ENCODE measurements around the gene DENND4A.
A peak's percentile ranks its signal among the peaks of the same experiment; 100 is the strongest.
"Not testable (repeated sequence)": the region's sequence is repeated elsewhere in the genome, so short reads cannot be mapped to it uniquely, and the experiment has no call there.

DENND4A gene

DNA sequence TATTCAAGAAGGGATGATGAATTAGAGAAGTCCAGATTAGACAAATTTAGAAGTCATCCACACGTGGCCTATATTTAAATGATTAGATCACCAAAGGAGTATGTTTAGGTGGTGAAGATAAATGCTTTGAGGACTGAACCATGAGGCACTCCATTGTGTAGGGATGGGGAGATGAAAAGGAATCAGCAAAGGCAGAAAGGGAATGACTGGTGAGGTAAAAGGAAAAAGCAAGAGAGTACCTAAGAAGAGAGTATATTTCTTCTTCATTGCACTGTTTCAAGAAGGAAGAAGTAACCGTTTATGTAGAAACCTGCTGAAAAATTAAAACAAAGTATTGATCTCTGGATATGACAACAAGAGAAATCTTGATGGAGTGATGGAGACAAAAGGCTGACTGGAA is 40.7 kb downstream of the DENND4A start:
- no peak for DNase-seq

DNA sequence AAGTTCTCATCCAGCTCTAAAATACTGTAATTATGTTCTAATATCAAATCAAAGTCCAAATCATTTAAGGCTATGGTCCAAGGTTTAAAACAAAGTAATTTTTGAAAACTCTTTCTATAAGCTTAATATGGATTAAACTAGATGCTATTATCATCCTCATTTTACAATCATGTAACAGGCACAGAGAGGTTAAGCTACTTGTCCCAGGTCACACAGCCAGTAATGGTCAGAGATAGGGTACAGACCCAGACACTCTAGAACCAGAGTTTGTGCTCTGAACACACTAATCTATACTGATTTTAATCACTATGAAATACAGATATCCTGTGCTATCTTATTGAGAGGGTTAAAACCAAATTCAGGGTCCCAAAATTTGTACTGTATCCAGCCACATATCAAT is 44.8 kb downstream of the DENND4A start:
- DNase-seq = no peak

DNA sequence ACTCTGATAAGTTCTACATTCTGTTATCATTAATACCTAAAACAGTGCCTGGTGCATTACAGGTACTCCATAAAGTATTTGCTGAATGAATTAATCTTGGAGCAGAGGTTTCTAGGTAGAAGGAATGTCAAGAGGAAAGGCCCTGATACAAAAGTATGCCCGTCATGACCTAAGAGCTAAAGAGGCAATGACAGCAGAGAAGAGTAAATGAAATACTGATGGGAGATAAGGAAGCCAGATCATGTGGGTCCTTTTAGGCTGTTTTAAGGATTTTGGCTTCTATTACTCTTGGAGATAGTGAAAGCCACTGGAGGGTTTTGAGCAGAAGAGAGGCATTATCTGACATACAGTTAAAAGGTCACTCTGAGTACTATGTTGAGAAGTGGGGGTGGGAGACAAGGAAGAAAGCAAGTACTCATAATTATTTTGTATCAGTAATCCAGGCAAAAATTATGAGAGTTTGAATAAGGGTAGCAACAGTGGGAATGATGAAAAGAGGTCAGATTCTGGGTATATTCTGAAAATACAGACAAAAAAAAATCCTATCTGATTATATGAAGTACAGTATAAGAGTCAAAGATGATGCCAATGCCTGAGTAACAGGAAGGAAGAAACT is 48.3 kb downstream of the DENND4A start:
- no peak for DNase-seq

DNA sequence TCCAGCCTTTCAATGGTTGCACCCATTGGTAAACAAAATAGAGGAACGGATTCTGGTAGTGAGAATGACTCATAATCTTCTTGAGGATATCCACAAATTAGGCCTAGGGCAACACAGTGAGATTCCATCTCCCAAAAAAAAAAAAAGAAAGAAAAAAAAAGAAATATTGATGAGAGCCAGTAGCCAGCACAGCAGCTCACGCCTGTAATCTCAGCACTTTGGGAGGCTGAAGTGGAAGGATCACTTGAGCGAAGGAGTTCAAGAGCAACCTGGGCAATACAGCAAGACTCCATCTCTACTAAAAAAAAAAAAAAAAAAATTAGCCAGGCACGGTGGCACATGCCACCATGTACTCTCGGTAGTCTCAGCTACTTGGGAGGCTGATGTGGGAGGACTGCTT is 51.9 kb downstream of the DENND4A start:
- DNase-seq = no peak

DNA sequence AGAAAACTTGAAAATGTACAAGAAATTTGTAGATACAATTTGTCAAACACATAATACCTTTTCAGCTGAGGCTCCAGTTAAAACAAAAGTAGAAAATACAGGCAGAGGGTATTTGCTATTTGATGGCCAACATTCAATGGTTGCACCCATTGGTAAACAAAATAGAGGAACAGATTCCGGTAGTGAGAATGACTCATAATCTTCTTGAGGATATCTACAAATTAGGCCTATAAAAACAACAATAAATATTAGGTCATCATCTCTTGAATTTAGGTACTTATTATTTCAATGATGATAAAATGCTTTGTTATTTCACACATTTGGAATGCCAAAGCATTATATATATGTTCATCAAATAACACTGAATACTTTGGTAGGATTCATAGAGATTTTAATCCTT is 53.4 kb downstream of the DENND4A start:
- no peak for DNase-seq

DNA sequence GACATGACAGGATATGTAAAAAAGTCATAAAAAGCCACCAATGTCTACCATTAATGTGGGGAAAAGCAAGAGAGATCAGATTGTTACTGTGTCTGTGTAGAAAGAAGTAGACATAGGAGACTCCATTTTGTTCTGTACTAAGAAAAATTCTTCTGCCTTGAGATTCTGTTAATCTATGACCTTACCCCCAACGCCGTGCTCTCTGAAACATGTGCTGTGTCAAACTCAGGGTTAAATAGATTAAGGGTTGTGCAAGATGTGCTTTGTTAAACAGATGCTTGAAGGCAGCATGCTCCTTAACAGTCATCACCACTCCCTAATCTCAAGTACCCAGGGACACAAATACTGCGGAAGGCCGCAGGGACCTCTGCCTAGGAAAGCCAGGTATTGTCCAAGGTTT is 58.5 kb downstream of the DENND4A start:
- DNase-seq = not testable (repeated sequence)

DNA sequence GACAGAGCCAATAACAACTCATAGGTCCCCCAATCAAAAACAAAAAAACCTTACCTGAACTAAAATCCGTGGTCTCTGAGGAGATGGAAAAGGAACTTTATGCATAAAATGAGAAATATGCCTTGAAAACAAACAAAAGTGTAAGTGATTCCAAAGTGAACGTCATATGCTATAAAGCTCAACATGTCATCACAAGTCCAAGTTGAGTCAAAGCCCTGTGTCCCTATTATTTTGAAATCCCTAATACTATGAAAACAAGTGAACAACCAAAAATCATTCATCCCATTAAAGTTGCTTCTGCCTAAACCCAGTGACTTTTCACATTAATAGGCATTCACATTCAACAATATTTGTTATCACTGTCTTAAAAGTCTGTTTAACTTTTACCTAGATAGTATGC is 59.4 kb downstream of the DENND4A start:
- no peak for DNase-seq

DNA sequence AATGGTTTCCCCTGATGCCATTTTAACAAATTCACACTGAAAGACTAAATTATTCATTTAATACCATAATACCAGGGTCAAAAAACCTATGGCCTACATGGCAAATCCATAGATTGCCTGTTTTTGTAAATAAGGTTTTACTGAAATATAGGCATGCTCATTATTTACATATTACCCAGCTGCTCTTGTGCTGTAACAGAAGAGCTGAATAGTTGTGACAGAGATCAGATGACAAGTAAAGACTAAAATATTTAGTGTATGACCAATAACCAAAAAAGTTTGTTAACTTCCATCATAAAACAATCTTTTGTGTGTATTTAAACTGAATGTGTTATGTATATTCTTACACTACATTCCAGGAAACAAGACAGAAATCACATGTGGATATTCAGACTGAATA is 60.2 kb downstream of the DENND4A start:
- DNase-seq = no peak

DNA sequence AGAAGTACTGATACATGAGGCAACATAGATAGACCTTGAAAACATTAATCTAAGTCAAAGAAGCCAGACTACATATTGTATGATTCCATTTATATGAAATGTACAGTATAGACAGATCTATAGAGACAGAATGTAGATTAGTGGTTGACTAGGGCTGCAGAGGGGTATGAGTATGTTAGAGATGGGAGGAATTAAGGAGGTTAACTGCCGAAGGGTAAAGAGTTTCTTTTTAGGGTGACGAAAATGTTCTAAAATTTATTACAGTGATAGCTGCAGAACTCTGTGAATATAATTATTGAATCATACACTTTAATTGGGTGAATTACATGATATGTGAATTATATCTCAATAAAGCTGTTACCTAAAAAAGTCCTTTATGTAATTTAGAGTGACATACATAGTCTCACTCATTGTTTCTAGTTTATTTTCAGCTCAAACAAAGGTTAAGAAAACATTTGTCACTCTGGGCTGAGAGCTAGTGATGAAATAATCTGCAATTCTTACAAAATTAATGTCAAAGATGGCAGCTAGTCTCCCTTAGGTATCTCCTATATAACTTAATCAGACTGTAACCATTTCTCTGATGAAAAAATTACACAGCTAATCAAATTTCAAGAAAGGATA is 61.4 kb downstream of the DENND4A start:
- no peak for DNase-seq

DNA sequence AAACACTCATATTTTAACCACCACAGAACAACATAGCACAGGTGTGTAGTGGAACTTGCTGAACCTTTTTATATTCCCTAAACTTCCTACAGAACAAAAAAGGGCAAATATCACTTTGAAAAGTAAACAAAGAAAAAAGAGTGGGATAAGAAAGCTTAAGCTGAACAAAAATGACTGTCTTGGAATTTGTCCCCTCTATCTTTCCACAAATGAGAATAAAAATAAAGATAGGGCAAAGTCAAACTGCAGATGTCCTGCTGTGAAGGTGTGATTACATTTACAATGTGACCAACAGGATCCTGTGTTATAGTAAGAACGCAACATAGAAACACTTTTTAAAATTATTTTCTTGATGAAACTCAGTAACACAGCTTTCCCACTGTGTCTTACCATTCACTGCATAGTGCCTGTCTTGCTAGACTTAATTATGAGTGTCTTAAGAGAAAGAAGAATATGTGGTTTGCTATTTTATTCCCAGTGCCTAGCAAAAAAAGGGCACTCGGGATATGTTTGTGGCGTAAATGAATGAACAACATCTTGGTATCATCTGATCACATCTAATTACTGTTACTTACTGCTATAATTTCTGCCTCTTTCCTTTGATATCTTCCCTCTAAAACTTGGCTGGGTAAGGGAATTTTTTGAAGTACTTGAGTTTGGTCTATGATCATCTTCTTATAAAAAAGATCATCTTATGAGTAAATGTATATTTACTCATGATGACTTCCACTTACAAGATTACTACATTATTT is 67.5 kb downstream of the DENND4A start:
- DNase-seq = no peak

DNA sequence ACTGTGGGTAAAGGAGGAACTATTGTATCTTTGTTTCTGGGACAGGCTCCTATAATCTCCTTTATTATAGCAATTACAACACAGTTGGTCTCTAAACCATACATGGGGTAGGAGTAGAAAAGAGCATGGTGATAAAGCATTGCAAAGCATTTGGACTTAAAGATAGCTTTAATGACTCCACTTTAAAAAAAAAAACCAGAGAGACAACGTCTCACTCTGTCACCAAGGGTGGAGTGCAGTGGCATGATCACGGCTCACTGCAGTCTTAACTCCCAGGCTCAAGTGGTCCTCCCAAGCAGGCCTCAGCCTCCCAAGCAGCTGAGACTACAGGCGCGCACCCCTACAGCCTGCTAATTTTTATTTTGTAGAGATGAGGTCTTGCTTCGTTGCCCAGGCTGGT is 68.2 kb downstream of the DENND4A start:
- no peak for DNase-seq

DNA sequence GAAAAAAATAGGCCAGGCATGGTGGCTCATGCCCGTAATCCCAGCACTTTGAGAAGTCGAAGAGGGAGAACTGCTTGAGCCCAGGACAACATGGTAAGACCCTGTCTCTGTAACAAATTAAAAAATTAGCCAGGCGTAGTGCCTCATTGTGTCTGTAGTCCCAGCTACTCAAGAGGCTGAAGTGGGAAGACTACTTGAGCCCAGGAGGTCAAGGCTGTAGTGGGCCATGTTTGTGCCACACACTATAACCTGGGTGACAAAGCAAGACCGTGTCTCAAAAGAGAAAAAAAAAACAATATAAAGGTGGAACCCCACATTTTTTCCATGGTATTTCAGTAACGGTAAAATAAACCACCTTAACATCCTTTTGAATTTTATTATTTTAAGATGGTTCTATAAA is 69.9 kb downstream of the DENND4A start:
- no peak for DNase-seq

DNA sequence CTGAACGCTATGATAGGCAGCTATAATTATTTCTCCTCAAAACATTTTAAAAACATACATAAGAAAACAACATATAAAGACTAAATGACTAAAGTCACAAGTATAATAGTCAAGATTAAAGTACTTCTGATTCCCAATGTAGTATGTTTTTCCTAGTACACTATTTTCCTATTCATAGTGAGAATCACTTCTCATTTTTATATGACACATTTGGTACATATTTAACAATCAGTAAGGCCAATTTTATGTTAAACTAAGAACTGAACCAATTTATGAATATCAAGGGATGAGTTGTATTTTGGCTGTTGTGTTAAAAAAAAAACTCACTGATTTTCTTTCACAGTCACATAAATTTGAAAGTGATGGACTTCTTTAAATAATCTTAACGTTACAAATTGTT is 79.7 kb downstream of the DENND4A start:
- DNase-seq = peak; percentile 2

DNA sequence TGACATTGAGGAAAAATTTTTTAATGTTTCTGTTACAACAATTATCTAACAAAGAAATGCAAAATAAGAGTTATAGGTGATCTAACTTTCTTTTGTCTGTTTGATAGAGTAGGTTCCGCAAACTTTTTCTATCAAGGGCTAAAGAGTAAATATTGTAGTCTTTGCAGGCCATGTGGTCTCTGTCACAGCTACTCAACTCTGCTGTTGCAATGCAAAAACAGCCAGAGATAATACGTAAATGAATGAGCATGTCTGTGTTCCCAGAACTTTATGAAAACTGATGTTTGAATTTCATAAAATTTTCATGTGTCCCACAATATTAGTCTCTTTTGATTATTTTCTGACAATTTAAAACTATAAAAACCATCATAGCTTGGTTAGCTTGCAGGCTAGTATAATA is 97.0 kb downstream of the DENND4A start:
- no peak for DNase-seq

DNA sequence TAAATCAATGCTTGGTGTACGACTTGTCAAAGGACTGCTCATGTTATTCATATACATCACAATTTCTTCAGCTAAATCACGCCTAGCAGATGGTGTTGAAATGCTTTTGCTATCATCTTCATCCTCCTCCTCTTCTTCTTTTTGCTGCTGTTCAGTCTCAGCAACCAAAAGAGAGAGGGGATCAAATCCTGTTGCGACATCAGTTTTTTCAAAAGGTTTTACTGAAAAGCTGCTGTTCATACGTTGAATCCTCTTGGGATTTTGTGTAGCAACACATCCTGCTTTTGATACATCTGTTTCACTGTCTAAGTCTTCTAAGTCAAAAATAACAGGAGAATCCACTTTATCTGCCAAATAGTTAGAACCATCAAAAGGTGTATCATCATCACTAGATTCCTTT is 101.3 kb downstream of the DENND4A start:
- no peak for DNase-seq

DNA sequence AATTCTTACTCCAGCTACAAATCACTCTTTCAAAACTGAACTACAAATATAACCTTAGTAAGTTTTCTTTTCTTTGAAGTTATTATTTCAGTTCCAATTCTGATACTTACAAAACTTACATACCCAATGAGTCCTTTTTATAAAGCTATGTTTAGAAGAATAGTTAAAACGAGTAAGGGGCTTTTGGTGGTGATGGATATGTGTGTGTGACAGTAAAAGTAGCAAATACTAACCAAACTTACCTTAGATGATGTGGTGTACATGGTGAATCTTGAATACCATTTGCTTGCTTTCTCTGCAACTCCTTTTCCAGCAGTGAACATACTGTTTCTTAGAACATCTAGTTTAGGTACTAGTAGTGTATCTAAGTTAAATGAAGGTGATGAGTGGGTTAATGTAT is 101.9 kb downstream of the DENND4A start:
- DNase-seq = no peak

DNA sequence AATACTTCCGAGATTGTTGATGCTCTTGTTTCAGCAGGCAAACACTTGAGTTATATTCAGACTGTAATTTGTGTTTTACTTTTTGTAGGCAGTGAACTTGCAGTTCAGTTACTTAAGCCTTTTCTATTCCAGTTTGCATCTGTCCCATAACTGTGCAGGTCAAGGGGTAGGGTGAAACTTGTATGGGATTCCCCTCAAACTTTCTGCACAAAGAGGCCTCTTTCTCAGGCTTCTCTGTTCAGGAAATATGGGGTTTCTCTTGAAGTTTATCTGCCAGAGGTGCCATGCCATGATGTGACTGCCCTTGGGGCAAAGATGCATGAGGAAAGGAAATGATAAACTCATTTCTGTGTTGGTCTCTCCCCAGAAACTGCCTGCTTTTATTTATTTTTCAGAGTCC is 103.6 kb downstream of the DENND4A start:
- DNase-seq = no peak

DNA sequence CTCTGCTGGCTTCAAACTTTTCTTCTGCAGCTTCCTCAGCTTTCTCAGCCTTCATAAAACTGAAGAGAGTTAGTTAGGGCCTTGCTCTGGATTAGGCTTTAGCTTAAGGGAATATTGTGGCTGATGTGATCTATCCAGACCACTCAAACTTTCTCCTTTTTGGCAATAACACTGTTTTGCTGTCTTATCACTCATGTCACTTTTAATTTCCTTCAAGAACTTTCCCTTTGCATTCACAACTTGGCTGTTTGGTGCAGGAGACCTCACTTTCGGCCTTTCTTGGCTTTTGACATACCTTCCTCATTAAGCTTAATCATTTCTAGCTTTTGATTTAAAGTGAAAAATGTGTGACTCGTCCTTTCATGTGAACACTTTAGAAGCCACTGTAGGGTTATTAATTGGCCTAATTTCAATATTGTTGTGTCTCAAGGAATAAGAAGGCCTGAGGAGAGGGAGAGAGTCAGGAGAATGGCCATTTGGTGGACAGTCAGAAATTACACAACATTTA is 109.6 kb downstream of the DENND4A start:
- peak; percentile 13 for DNase-seq

DNA sequence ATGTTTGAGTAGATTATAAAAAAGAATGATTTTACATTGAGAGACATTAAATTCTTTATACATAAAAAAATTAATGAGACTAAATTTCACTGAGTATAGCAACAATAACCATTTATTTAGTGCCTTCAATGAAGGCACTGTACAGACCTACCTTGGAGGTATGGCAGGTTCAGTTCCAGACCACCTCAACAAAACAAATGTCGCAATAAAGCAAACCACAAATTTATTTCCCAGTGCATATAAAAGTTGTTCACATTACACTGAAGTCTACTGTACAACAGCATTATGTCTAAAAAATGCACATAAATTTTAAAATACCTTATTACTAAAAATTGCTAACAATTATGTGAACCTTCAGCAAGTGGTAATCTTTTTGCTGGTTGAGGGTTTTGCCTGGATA is 111.5 kb downstream of the DENND4A start:
- no peak for DNase-seq

DNA sequence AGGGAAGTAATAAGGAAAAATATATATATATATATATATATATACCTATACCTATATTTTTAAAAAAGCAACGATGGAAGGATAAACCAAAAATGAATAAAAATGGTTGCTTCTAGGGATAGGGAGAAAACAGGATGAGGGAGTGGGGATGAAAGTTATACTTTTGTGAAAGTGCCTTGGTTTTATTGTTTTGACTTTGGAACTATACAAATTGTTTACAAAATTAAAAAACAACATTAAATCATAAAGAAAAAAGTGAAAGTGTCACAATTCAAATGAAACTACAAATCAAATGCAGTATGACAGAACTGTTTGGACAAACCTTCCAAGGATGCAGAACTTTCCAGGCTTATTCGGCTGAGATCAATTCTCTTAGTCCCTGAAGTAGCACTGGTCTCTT is 116.0 kb downstream of the DENND4A start:
- DNase-seq = no peak

DNA sequence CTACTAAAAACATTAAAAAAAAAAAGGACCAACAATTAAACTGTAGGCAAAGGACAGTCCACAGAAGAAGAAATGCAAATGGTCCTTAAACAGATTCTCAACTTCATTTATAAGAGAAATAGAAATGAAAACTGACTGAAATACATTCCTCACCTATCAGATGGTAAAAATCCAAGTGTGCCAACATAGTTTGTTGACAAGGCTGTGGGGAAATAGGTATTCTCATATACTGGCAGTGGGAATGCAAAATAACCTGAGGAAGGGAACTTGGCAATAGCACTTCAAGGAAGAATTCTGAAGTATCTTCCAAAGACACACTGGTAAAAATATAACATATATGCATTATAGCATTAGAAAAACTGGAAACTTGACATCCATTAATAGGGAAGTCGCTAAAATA is 116.5 kb downstream of the DENND4A start:
- no peak for DNase-seq

DNA sequence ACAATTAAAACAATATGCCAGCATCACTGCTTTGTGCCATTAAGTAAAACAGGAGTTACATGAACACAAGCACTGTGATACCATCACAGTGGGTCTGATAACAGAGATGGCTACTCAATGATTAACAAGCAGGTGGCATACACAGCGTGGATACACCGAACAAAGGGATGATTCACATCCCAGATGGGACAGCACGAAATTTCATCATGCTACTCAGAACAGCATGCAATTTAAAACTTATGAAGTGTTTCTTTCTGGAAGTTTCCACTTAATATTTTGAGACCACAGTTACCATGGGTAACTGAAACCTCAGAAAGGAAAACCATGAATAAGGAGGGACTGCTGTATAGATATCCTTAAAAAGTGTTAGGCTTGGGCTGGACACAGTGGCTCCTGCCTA is 125.8 kb downstream of the DENND4A start:
- DNase-seq = no peak

DNA sequence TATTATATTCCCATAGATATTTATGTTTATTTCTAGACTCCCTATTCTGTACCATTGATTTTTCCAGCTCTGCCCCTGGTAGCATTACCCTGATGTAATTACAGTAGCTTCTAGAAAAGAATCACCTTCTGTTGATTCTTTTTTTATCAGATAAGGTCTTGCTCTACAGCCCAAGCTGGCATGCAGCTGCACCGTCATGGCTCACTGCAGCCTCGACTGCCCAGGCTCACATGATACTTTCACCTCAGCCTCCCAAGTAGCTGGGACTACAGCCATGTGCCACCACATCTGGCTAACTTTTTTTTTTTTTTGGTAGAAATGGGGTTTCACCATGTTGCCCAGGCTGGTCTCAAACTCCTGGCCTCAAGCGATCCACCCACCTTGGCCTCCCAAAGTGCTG is 128.6 kb downstream of the DENND4A start:
- no peak for DNase-seq

DNA sequence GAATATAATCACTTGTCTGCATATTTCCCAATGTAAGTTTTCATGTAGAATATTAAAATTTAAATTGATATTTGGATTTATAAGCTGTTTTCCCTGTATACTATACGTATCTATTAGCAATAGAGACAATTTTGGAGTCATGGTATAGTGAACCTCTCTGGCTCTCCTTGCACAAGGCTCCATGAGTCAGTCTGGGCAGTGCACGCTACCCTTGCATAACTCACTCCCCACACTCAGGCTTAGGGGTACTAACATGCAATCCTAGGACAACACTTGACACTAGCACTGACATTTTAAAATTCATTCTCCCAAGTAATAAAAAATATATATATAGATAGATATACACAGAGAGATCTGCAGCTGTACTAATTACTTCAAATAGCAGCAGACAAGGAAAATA is 131.2 kb downstream of the DENND4A start:
- no peak for DNase-seq

All from activated CD4-positive, alpha-beta T cell treated with anti-CD3 and anti-CD28 coated beads, Interleukin-2, Interleukin-6, amounts not matched to agents 100 ng/mL and 50 ng/mL, durations not matched to agents 16 hours and 8 hours (primary cell).